Stimulated activated CD8-positive, alpha-beta memory T cell treated with anti-CD3 and anti-CD28 coated beads, Interleukin-2, amount 100 ng/mL, for 1 hour (primary cell): ENCODE data around the gene GJA5.
"Not testable (repeated sequence)": the region's sequence is repeated elsewhere in the genome, so short reads cannot be mapped to it uniquely, and the experiment has no call there.

Experiments used
- DNase-seq, 2 donors: peaks; one replicate each; pipeline ENCODE4 v3.0.0-alpha.2; 2020; ENCODE audit warnings: low read depth in 2 of 2

The GJA5 gene

GRCh38 chr1:147762233-147763024, 2.0 kb upstream of the GJA5 start:
- DNase-seq = no peak

DNA sequence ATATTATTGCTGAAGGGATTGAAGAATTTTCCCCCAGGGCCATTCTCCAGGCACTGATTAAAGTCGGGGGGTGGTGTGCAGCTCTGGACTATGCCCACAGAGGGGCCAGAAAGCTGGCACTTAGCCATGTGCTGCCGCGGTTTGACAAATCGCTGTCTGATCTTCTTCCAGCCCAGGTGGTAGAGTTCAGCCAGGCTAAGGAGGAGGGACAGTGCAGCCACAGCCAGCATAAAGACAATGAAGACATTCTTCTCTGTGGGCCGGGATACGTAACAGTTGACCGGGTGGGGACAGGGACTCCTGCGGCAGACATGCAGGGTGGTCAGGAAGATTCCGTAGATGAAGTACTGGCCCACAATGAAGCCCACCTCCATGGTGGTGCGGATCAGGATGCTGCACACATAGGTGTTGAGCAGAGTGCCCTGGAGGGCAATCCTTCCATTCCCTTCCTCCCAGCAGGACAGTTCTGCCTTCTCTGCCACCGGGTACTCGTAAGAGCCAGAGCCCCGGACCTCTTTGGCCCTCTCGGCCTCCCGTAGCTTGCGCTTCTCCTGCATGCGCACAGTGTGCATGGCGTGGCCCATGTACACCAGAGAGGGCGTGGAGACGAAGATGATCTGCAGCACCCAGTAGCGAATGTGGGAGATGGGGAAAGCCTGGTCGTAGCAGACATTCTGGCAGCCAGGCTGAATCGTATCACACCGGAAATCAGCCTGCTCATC, 1.9 kb downstream of the GJA5 start:
- DNase-seq = no peak

DNA sequence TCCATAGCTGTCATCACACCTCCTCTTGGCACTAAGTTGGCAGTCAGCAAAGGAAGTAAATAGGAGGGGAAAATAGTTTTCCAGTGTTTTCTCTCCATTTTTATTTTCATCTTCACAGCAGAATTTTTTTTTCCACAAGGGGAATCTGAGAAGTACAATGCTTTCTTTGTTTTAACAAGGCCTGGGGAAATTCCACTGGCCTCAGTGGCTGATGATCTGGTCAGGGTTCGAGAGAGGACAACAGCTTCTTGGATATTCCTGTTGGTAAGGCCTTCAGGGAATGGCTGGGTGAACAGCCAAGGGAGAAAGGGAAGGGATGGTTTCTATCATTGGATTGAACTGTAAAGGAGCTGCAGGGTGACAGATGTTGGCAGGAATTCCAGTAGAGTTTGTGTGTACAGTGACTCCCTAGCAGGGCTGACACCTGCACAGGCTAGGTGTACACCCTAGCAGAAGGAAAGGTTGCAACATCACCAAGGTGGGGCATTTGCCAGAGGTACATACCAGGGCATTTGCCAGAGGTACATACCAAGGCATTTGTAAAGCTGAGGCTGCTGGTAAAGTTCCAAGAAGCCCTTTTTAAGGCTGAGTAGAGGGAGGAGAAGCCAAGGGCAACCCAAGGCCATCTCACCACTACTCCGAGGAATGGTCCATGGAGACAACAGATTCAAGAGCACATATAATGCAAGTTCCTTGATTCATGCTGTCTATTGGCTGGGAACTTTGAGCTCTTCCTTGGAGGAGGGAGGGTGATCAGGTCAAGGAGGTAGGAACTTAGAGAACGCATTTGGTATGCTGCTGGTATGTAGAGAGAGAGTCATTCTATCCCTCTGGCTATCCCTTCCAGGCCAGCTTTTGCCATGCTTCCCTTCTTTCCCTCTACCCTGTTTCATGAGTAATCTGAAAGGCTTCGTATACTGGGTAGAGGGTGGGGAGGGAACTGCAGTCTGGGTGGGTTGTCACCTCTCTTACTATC, 3.1 kb downstream of the GJA5 start:
- no peak for DNase-seq

- no peak for DNase-seq
Observed at GRCh38 chr1:147756341-147756740, 4.1 kb downstream of the GJA5 start.

DNA sequence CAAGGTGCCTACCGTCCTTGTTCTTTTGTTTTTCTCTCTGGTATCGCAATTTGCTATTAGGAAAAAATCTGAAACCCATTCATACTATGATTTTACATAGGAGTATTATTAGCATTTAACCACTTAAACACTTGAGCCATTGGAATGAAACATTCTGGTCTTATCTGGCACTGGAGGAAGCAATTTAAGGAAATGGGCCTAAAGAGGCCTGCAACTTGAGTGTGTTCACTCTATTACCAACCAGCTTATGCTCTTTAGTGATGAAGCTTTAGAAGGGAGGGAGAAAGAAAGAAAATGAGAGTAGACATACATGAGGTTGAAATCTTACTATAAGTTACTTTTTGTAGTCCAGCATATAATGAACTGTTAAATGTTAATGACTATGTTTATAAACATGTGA, 5.7 kb downstream of the GJA5 start:
- no peak for DNase-seq

GRCh38 chr1:147753081-147753480, 7.3 kb downstream of the GJA5 start:
- no peak for DNase-seq

GRCh38 chr1:147752511-147752910, 7.9 kb downstream of the GJA5 start:
- DNase-seq = no peak

DNA sequence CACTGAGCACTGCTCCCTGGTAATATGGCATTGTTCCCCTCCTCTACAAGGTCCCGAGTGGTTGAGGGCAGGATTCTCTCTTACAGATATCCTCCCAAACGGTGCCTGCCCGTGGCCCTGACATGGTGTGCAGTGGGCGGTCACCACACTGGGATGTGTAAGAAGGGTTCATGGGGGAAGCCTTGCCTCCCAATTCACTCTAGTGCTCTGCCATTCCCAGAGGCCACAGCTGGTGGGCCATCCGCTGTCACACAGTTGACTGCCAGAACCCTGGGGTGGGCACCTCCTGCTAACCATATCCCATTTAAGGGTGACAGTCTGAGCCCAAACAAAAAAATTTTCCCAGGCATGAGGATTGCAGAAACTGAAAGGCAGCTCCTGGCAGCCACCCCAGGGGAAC, 9.1 kb downstream of the GJA5 start:
- DNase-seq = no peak

DNA sequence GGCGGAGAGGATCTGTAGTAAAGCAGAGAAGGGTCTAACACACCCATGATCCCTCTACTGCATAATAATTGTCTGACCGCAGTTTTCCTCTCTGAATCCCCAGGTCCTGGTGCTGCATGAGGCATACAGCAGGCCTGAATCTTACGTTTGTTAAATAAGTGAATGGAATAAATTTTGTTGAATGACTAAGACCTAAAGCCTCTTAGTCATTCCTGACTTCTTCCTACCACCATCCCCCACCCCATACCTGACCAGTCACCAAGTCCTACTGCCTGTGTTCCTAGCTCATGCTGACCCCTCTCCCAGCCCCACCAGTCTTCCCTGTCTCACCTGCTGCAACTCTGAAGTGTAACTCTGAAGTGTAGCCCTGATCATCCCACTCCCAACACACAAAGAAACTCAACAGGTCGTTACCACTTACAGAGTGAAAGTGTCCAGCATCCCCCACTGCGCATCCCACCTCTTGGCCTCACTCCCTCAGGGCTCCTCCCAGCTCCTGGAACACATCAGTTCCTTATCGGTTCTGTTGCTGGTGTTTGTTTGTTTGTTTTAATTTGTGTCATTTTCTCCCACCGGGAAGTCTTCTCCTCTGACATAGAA, 9.7 kb downstream of the GJA5 start:
- no peak for DNase-seq

GRCh38 chr1:147749792-147750191, 10.6 kb downstream of the GJA5 start:
- DNase-seq = no peak

- no peak for DNase-seq
Observed at GRCh38 chr1:147748676-147749350, 11.6 kb downstream of the GJA5 start.

GRCh38 chr1:147747966-147748365, 12.4 kb downstream of the GJA5 start:
- DNase-seq = no peak

- no peak for DNase-seq
Observed at GRCh38 chr1:147745271-147745670, 15.1 kb downstream of the GJA5 start.

DNA sequence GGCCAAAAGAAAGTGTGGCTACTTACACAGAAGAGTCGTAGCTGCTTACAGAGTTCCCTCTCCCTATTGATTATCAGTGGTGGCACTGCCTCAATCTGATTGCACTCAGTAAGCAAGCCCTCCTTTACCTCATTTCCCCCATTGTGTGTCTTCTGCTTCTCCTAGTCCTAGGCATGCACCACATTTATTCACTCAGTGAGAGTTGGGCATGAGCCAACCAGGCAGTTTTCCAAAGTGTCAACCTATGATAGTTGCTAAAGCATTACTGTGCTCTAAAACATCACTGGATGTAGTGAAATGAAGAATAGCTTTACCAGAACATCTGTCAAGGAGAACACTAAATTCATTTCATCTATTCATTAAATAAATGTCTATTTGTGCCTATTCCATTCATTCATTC, 19.3 kb downstream of the GJA5 start:
- DNase-seq = no peak

- DNase-seq = no peak
Observed at GRCh38 chr1:147740391-147740790, 20.0 kb downstream of the GJA5 start.

DNA sequence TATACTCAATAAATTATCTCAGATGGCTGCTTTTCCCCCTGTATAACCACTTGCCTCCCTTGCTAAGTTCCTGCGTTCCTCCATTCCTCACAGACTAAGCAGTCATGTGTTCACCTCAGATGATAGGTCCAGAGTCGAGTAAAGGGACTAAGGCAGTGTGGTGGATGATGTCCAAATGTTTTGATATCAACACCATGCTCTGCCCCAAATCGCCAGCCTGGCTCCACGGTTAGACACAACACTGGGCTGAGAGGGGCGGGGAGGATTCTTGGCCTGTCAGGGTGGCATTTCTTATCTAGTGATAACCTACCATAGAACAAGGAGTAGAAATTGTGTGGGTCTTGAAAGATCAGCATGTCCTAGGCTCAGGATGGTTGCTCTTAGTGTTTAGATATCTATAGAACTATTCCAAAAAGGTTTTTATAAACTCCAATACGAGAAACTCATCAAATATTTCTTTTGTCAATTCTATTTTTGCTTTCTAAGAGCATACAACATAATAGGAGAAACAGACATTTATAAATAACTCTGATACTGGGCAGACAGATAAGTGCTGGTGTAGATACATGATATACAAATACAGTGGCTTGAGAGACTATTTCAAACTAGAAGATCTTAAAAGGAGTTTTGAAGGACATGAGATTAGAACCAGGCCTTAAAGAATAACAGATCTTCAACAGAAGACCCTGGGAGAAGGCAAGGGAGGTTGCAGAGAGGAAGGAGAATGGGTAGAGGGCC, 21.5 kb downstream of the GJA5 start:
- DNase-seq = no peak

GRCh38 chr1:147738129-147738528, 22.3 kb downstream of the GJA5 start:
- DNase-seq = no peak

DNA sequence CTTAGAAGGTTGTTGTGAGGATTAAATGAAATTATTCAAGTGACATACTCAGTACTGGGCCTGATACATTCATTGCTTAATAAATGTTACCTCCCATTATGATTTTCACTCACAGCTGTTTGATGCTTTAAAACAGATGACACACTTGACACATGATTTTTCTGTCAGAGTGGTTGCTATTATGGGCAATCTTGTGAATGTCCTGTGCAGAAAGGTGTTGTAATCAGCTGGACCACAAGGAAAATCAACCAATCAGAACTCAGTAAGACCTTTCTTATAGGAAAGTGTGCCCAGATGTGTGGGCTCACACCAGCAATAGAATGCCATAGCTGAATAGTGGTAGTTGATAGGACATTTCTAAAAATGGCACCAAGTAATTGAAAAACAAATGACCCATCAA, 23.5 kb downstream of the GJA5 start:
- no peak for DNase-seq

- DNase-seq = no peak
Observed at GRCh38 chr1:147735423-147735822, 25.0 kb downstream of the GJA5 start.

GRCh38 chr1:147734291-147734841, 26.0 kb downstream of the GJA5 start:
- DNase-seq = not testable (repeated sequence)
